Measurements from ENCODE around the gene DUSP9. TPM values are rescaled to one million over a fixed set of nuclear protein-coding genes. Genes with fewer than 3 reads are reported as not detected.

The DUSP9 gene
- total and polyA plus RNA-seq, 3 donors from 2014 or later: 2.5 to 10.2 (median 6.2) TPM

DNA sequence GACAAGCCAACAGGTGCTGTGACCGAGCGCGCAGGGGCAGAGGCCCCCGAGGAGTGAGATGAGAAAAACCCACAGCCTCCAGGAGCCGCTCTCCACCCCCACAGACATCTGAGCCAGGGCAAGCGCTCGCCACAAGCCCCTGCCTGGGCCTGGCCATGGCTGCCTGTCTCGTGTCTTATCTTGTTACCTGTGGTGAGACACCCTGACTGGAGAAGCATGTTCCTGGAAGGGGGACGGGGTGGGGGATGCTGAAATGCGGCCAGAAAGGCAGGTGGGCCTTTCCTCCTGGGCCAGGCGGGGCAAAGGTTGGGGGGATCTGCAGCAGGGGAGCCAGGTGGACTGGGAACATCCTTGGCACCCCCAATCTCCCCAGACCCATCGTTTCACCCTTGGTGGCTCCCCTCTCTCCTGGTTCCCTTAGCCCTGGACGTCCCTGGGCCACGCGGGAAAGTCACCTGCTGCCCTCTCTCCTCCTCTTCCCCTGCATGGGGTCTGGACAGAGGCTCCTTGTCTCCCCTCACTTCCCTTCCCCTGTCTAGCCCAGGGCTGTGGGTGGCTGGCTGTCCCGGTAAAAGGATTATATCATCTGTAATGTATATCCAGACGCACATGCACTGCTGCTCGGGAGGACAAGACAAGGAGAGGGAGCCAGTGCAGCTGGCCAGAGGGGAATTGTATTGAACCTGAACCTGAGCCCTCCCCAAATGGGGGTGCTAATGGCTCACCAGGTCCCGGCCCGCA lies 8.4 kb upstream of the DUSP9 start:
- Histone ChIP-seq H3K4me3 (no peak overlapping the region), H3K4me1 (no peaks in the 10 kb centered on the region), H3K27ac (no peak overlapping the region), H3K27me3 (no peaks in the 10 kb centered on the region), H3K36me3 (ENCODE audit: low read depth, missing control alignments) (no peaks in the 10 kb centered on the region), H3K9me3 (no peaks in the 10 kb centered on the region)
- intact Hi-C loops (cut with DNase I; ENCODE audit: low total_unique reads): no loop called here
- TF ChIP-seq, protein P1, sequence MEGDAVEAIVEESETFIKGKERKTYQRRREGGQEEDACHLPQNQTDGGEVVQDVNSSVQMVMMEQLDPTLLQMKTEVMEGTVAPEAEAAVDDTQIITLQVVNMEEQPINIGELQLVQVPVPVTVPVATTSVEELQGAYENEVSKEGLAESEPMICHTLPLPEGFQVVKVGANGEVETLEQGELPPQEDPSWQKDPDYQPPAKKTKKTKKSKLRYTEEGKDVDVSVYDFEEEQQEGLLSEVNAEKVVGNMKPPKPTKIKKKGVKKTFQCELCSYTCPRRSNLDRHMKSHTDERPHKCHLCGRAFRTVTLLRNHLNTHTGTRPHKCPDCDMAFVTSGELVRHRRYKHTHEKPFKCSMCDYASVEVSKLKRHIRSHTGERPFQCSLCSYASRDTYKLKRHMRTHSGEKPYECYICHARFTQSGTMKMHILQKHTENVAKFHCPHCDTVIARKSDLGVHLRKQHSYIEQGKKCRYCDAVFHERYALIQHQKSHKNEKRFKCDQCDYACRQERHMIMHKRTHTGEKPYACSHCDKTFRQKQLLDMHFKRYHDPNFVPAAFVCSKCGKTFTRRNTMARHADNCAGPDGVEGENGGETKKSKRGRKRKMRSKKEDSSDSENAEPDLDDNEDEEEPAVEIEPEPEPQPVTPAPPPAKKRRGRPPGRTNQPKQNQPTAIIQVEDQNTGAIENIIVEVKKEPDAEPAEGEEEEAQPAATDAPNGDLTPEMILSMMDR (IDR thresholded peaks at IDR 0.05): no peak
- no peak for TF ChIP-seq POLR2A (IDR thresholded peaks at IDR 0.05)
- WGBS, 2 donors: 88 to 93% methylated on average over 5 to 16 of the region's 20 CpGs
- DNase-seq: no peak

DNA sequence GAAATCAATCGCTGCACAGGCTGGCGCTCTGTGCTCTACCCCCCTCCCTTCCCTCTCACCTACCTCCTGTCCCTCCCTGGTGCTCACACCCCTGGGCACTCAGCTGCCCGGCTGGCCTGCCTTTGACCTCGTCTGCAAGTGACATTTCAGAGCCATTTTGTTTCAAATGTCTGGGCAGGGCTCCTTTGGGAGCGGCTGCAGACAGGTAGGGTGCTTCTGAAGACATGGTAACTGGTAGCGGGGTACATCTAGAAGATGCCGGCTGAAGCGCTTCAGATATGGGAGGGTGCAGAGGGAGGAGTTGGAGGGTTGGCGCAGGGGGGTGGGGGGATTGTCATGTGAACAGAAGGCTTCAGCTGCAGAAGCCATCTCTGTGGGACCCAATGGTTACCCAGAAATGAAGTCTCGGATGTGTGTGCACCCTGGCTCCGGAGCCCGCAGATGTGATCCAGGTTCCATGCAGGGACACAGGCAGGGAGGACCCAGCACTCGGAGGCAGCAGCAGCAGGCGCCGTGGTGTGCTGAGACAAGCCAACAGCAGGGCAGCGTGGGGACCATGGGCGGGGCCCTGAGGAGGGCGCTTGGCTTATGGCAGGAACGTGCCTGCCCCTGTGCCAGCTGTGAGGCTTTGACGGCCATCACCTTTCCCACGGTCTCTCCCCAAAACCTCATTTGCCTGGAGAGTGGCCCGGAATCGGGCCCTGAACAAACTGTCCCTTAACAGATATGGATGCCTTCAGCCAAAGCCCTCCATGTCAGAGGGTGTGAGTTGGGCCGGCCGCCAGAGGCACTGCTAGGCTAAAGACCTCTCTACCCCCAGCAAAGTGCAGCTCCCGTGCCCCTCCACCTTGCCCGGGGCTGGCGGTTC lies 7.6 kb upstream of the DUSP9 start:
- Histone ChIP-seq H3K36me3 (ENCODE audit: low read depth, missing control alignments) (no peaks in the 10 kb centered on the region), H3K4me3 (no peak overlapping the region), H3K4me1 (no peaks in the 10 kb centered on the region), H3K27ac (no peak overlapping the region), H3K27me3 (no peaks in the 10 kb centered on the region), H3K9me3 (no peaks in the 10 kb centered on the region)
- DNase-seq: no peak
- intact Hi-C loops (cut with DNase I; ENCODE audit: low total_unique reads): no loop called here
- 84 to 95% methylated on average over 9 to 21 of the region's 28 CpGs for WGBS, 2 donors
- TF ChIP-seq, protein P1 (IDR thresholded peaks at IDR 0.05): no peak
- TF ChIP-seq POLR2A (IDR thresholded peaks at IDR 0.05): no peak

DNA sequence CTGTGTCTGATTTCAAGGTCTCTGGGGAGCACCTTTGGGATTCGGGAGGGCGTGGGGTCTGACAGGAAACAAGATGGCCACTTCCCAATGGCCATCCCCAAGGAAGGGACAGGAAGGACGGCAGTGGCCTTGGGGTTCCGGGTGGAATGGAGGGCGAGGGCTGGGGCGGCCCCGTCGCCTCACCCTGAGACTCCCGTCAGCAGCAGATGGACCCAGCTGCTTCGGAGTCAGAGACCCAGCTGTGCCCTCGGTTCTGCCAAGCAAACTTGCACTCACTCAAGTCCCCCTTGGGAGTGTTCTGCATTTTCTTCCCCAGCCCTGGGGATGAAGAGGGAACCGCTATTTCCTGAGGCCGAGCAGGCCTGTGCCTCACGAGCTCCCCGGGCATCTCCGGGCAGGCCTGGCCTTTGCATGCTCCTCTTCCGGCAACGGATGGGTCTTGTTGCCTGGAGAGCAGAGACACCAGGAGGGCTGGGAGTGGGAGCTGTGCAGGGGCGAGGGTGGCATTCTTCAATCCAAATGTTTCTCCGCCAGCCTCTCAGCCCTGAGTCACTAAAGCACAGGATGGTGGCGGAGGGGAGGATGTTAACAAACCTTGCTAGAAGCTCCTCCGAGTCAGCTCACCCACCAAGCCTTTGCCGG lies 6.8 kb upstream of the DUSP9 start:
- intact Hi-C loops (cut with DNase I; ENCODE audit: low total_unique reads): no loop called here
- no peak for DNase-seq
- H3K27me3 ChIP-seq: no peaks in the 10 kb centered on the region
- TF ChIP-seq, protein P1 (IDR thresholded peaks at IDR 0.05): no peak
- no peak for TF ChIP-seq POLR2A (IDR thresholded peaks at IDR 0.05)
- no peaks in the 10 kb centered on the region for H3K36me3 ChIP-seq (ENCODE audit: low read depth, missing control alignments)
- no peak overlapping the region for H3K4me3 ChIP-seq
- no peaks in the 10 kb centered on the region for H3K9me3 ChIP-seq
- WGBS, 2 donors: 88 to 93% methylated on average over 5 to 20 of the region's 23 CpGs
- no peak overlapping the region for H3K27ac ChIP-seq
- no peaks in the 10 kb centered on the region for H3K4me1 ChIP-seq

DNA sequence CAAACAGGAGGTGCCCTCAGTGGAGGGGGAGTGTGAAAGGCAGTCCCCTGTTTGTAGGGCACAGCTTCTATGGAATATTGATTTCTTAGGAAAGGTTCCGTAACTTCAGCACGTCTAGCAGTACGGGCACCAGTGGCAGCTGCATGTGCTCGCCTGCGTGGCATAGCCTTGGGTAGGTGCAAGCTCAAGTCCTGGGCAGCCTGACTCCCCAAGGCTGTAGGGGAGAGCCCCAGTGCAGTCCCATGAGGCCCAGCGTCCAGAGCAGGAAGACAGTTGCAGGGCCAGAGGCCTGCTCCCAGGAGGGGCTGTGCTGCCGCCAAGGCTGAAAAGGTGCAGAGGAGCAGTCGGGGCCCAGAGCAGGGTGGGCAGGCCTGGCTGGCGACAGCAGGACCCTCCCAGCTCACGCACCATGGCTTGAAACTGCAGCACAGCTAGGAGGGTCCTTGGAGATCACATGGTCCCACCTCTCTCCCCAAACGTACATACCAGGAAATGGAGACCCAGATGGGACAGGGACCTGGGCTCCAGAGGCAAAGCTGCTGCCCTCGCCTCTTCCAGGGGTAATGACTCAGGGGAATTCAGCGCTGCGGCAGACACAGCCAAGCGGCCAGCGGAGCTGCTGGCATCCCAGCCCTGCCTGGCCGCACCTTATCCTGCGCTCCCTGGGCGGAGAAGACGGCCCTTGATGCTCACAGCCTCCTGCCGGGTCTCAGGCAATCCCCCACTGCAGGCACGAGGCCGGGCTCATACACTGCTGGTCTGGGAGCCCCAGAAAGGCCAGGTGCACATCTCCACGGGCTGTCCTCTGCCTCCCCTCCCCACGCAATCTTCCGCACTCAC lies 6.0 kb upstream of the DUSP9 start:
- no peak overlapping the region for H3K4me3 ChIP-seq
- H3K27me3 ChIP-seq: no peaks in the 10 kb centered on the region
- H3K36me3 ChIP-seq (ENCODE audit: low read depth, missing control alignments): no peaks in the 10 kb centered on the region
- TF ChIP-seq, protein P1 (IDR thresholded peaks at IDR 0.05): no peak
- TF ChIP-seq POLR2A (IDR thresholded peaks at IDR 0.05): no peak
- WGBS, 2 donors: 79 to 80% methylated on average over 2 to 22 of the region's 26 CpGs
- H3K4me1 ChIP-seq: no peaks in the 10 kb centered on the region
- DNase-seq: no peak
- no peaks in the 10 kb centered on the region for H3K9me3 ChIP-seq
- H3K27ac ChIP-seq: no peak overlapping the region
- intact Hi-C loops (cut with DNase I; ENCODE audit: low total_unique reads): no loop called here

All from testis (tissue), 3 donors.